WTC11 (cell line): ENCODE measurements around the gene SVEP1. TPM values are rescaled to one million over a fixed set of nuclear protein-coding genes. Genes with fewer than 3 reads are reported as not detected.

Experiments
- ATAC-seq: fragments of 200-7000 bp; cut with Tn5 transposase; 2 replicates; pipeline ENCODE4 v1.10.0; 2021; ENCODE audit warnings: mild to moderate bottlenecking, moderate library complexity
- CTCF ChIA-PET: fragments of 300-600 bp; sonication (Branson Sonifier 250); formaldehyde crosslinking; loops from one replicate; lab custom pipeline; 2021; ENCODE audit warnings: antibody characterized with exemption; lab: Charles Lee
- POLR2A ChIA-PET: fragments of 350-600 bp; sonication (Branson Sonifier 250); formaldehyde crosslinking; loops from one replicate; lab custom pipeline; 2021; ENCODE audit warnings: antibody characterized with exemption; lab: Charles Lee
- DNase-seq: peaks from one replicate; pipeline ENCODE4 v3.0.0; 2021; ENCODE audit warnings: low spot score
- H3K27ac Mint-ChIP-seq: 2 replicates; pipeline ENCODE4 v1.8.0; 2021; ENCODE audit warnings: mixed read lengths
- H3K27me3 Mint-ChIP-seq: 2 replicates; pipeline ENCODE4 v1.8.0; 2021; ENCODE audit warnings: low read depth, mild to moderate bottlenecking, moderate library complexity, mixed read lengths
- H3K36me3 Mint-ChIP-seq: 2 replicates; pipeline ENCODE4 v1.8.0; 2021; ENCODE audit warnings: mixed read lengths
- H3K4me1 Mint-ChIP-seq: 2 replicates; pipeline ENCODE4 v1.8.0; 2022; ENCODE audit warnings: mixed read lengths
- H3K4me3 Mint-ChIP-seq: 2 replicates; pipeline ENCODE4 v1.8.0; 2021; ENCODE audit warnings: mild to moderate bottlenecking, moderate library complexity, mixed read lengths
- H3K9me3 Mint-ChIP-seq: 2 replicates; pipeline ENCODE4 v1.8.0; 2021; ENCODE audit warnings: mixed read lengths
- ARID4B ChIP-seq: sonication (generic); formaldehyde crosslinking; IDR thresholded peaks from 2 replicates; pipeline ENCODE4 v1.8.0; 2023; ENCODE audit warnings: missing genetic modification reagents, mild to moderate bottlenecking, borderline replicate concordance
- ATF2 ChIP-seq: sonication (generic); formaldehyde crosslinking; IDR thresholded peaks from 2 replicates; pipeline ENCODE4 v1.8.1; 2022; ENCODE audit warnings: low read depth, missing genetic modification reagents, borderline replicate concordance
- ATF6 ChIP-seq: sonication (generic); formaldehyde crosslinking; IDR thresholded peaks from 2 replicates; pipeline ENCODE4 v1.8.1; 2023; ENCODE audit warnings: mild to moderate bottlenecking, missing genetic modification reagents
- CBFB ChIP-seq: sonication (generic); formaldehyde crosslinking; IDR thresholded peaks from 2 replicates; pipeline ENCODE4 v1.8.1; 2022; ENCODE audit warnings: mild to moderate bottlenecking, low read depth, missing genetic modification reagents
- CREB1 ChIP-seq: sonication (generic); formaldehyde crosslinking; IDR thresholded peaks from 2 replicates; pipeline ENCODE4 v1.8.0; 2023; ENCODE audit warnings: mild to moderate bottlenecking, missing genetic modification reagents
- CTCF ChIP-seq: fragments of 200-600 bp; IDR thresholded peaks from 2 replicates; pipeline ENCODE4 v1.8.0; 2022; ENCODE audit warnings: antibody characterized with exemption
- E2F4 ChIP-seq: sonication (generic); formaldehyde crosslinking; IDR thresholded peaks from 2 replicates; pipeline ENCODE4 v1.8.1; 2022; ENCODE audit warnings: low read depth, mild to moderate bottlenecking, moderate library complexity, missing genetic modification reagents, borderline replicate concordance
- ERG ChIP-seq: fragments of 250-450 bp; sonication (Bioruptor Pico); IDR thresholded peaks from 2 replicates; pipeline ENCODE4 v1.8.0; 2021; ENCODE audit warnings: mild to moderate bottlenecking
- HMGA2 ChIP-seq: fragments of 250-450 bp; sonication (Bioruptor Pico); IDR thresholded peaks from 2 replicates; pipeline ENCODE4 v1.4.0; 2021; ENCODE audit warnings: mild to moderate bottlenecking, moderate library complexity
- IRF2 ChIP-seq: sonication (generic); formaldehyde crosslinking; IDR thresholded peaks from 2 replicates; pipeline ENCODE4 v1.8.0; 2022; ENCODE audit warnings: low read depth, missing genetic modification reagents, borderline replicate concordance
- KAT7 ChIP-seq: sonication (generic); formaldehyde crosslinking; IDR thresholded peaks from 2 replicates; pipeline ENCODE4 v1.8.1; 2023; ENCODE audit warnings: missing genetic modification reagents, mild to moderate bottlenecking, borderline replicate concordance
- MXD4 ChIP-seq: fragments of 250-450 bp; sonication (Bioruptor Pico); IDR thresholded peaks from 2 replicates; pipeline ENCODE4 v1.8.0; 2021; ENCODE audit warnings: mild to moderate bottlenecking, moderate library complexity, borderline replicate concordance
- NFYB ChIP-seq: sonication (generic); formaldehyde crosslinking; conservative IDR thresholded peaks from 2 replicates; pipeline ENCODE4 v1.8.0; 2022; ENCODE audit warnings: low read depth, missing genetic modification reagents
- PRRX2 ChIP-seq: fragments of 250-450 bp; sonication (Bioruptor Pico); IDR thresholded peaks from 2 replicates; pipeline ENCODE4 v1.8.0; 2021; ENCODE audit warnings: mild to moderate bottlenecking
- TCF7 ChIP-seq: sonication (generic); formaldehyde crosslinking; IDR thresholded peaks from 2 replicates; pipeline ENCODE4 v1.8.0; 2022; ENCODE audit warnings: mild to moderate bottlenecking, low read depth, missing genetic modification reagents, moderate library complexity
- ZNF263 ChIP-seq: sonication (generic); formaldehyde crosslinking; IDR thresholded peaks from 2 replicates; pipeline ENCODE4 v1.8.1; 2022; ENCODE audit warnings: low read depth, mild to moderate bottlenecking, moderate library complexity, missing genetic modification reagents
- ZNF396 ChIP-seq: fragments of 250-450 bp; sonication (Bioruptor Pico); IDR thresholded peaks from 2 replicates; pipeline ENCODE4 v1.8.0; 2021; ENCODE audit warnings: mild to moderate bottlenecking, moderate library complexity, borderline replicate concordance
- ZNF512 ChIP-seq: sonication (generic); formaldehyde crosslinking; IDR thresholded peaks from 2 replicates; pipeline ENCODE4 v1.8.1; 2022; ENCODE audit warnings: missing genetic modification reagents, borderline replicate concordance
- ZNF671 ChIP-seq: fragments of 250-450 bp; sonication (Bioruptor Pico); IDR thresholded peaks from 2 replicates; pipeline ENCODE4 v1.8.0; 2021; ENCODE audit warnings: mild to moderate bottlenecking
- total RNA-seq: library from RNA; stranded (reverse); gene quantifications from 3 replicates; pipeline ENCODE4 v1.2.3, GENCODE V29; 2021

SVEP1 gene
- total RNA-seq, 1 experiment from 2014 or later = 0.74 TPM

- peak; percentile 56 for ATAC-seq
- Mint-ChIP-seq H3K9me3 (no peaks in the 10 kb centered on the region), H3K4me1 (peaks cover 10% of the 10 kb centered on the region), H3K4me3 (no peak overlapping the region), H3K36me3 (no peaks in the 10 kb centered on the region), H3K27me3 (no peaks in the 10 kb centered on the region)
- CTCF ChIA-PET = interaction anchor here (0.9 to 2.3 kb wide), 9 partner anchors 12 to 440 kb away, joined by 3 to 22 read pairs (median 5); no protein-coding TSS in a partner anchor
- no peak for DNase-seq
- TF ChIP-seq CTCF (peak; percentile 59), IRF2 (CRISPR knock-in tag) (no peak)
- TF ChIP-seq, all 79 proteins: peak for 1
- POLR2A ChIA-PET = no interaction called here
- no peak overlapping the region for H3K27ac Mint-ChIP-seq
Observed at GRCh38 chr9:110623462-110624025, 44.0 kb upstream of the SVEP1 start.

- TF ChIP-seq TCF7 (CRISPR knock-in tag) (no peak), ZNF263 (no peak), E2F4 (no peak), ATF2 (no peak), MXD4 (CRISPR knock-in tag) (no peak), IRF2 (CRISPR knock-in tag) (no peak), ARID4B (CRISPR knock-in tag) (no peak), CBFB (CRISPR knock-in tag) (no peak), ERG (CRISPR knock-in tag) (no peak), ZNF671 (CRISPR knock-in tag) (no peak), ATF6 (no peak), ZNF396 (CRISPR knock-in tag) (no peak), NFYB (CRISPR knock-in tag) (no peak), HMGA2 (CRISPR knock-in tag) (no peak), ZNF512 (CRISPR knock-in tag) (no peak), KAT7 (no peak), CREB1 (CRISPR knock-in tag) (no peak), PRRX2 (CRISPR knock-in tag) (no peak)
- no peak overlapping the region for H3K27ac Mint-ChIP-seq
- no peak for DNase-seq
- H3K36me3 Mint-ChIP-seq = no peaks in the 10 kb centered on the region
- no peak for ATAC-seq
- CTCF ChIA-PET = interaction anchor here (1.8 to 2.3 kb wide), 3 partner anchors 19 to 194 kb away, joined by 5 to 22 read pairs (median 11); no protein-coding TSS in a partner anchor
- no peak overlapping the region for H3K4me3 Mint-ChIP-seq
- H3K4me1 Mint-ChIP-seq = peaks cover 12% of the 10 kb centered on the region
- POLR2A ChIA-PET = no interaction called here
- H3K9me3 Mint-ChIP-seq = no peaks in the 10 kb centered on the region
- H3K27me3 Mint-ChIP-seq = no peaks in the 10 kb centered on the region
Observed at GRCh38 chr9:110622368-110622767, 42.8 kb upstream of the SVEP1 start.
